Cerebellar nuclear complex (tissue), 1 donor: ENCODE measurements around the gene FBLN1.
"Not testable (repeated sequence)": the region's sequence is repeated elsewhere in the genome, so short reads cannot be mapped to it uniquely, and the experiment has no call there.

Experiments used
- DNase-seq, 2 experiments: peaks; one replicate each; lab custom pipeline; 2025; lab: John Stamatoyannopoulos, UW

FBLN1 gene

DNA sequence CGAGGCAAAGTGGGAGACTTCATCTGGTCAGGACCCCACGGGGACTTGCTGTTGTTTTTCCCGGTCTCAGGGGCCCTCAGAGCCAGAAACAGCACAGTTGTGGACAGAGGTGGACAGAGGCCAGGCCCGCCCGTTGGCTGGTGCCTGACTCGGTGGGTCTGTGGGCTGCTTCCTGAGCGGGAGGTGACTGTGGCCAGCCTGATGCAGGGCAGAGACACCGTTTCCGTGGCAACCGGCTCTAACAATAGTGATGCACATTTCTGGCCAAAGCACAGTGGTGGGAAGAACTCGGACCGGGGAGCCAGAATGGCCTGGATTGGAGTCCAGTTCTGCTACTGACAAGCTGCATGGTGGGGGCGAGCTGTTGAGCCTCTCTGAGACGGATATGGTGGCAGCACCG lies 110.3 kb downstream of the FBLN1 start:
- DNase-seq, result no peak

DNA sequence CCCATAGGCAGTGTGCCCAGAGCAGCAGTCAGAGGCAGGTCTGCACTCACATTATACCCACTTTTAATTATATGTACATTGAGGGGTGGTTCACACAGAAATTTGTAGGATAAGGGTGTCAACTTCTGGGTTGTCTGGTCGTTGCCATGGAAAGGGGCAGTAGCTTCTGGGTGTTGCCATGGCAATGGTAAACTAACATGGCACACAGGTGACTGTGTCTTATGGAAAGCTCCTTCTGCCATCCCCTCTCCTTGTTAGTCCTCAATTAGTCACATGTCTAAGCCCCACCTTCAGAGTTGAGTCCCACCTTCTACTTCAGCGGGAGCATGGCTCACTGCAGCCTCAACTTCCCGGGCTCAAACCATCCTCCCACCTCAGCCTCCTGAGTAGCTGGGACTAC lies 112.7 kb downstream of the FBLN1 start:
- no peak for DNase-seq

DNA sequence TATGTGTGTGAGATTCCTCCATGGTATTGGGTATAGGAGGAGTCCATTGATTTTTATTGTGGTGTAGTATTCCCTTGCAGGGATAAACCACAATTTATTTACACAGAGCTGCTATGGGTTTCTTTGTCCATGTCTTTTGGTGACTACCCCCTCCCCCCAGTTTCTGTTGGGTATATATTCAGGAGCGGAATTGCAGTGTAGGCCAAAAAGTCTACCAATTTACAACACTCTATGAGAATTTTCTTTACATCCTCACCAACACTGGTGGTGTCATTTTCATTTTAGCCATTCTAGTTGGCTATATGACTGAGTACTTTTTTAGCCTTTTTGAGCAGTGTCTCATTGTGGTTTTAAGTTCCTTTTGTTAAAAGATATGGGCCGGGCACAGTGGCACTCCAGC lies 113.7 kb downstream of the FBLN1 start:
- no peak for DNase-seq

DNA sequence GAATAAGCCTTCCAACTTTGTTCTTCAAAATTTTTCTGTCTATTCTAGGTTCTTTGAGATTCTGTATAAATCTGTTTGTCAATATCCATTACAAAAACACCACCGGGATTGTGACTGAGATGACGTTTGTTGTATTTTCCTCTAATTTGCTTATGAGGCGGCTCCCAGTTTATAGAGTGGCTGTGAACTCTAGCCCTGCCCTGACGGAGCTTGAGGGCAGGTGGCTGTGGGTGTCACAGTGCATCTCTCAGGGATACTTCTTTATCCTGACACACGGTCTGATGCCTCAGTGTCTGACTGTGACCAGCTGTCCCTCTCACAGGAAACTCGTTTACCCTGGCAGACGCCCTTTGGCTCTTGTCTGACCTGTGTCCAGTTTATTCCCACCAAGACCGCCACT lies 115.3 kb downstream of the FBLN1 start:
- DNase-seq, result no peak

DNA sequence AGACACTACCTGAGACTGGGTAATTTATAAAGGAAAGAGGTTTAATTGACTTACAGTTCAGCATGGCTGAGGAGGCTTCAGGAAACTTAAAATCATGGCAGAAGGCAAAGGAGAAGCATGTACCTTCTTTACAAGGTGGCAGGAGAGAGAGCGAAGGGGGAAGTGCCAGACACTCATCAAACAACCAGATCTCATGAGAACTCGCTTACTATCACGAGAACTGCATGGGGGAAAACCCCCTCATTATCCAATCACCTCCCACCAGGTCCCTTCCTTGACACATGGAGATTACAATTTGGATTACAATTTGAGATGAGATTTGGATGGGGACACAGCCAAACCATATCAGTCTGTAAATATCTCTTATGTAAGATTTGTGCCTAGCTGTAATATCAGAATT lies 118.0 kb downstream of the FBLN1 start:
- DNase-seq, result no peak

DNA sequence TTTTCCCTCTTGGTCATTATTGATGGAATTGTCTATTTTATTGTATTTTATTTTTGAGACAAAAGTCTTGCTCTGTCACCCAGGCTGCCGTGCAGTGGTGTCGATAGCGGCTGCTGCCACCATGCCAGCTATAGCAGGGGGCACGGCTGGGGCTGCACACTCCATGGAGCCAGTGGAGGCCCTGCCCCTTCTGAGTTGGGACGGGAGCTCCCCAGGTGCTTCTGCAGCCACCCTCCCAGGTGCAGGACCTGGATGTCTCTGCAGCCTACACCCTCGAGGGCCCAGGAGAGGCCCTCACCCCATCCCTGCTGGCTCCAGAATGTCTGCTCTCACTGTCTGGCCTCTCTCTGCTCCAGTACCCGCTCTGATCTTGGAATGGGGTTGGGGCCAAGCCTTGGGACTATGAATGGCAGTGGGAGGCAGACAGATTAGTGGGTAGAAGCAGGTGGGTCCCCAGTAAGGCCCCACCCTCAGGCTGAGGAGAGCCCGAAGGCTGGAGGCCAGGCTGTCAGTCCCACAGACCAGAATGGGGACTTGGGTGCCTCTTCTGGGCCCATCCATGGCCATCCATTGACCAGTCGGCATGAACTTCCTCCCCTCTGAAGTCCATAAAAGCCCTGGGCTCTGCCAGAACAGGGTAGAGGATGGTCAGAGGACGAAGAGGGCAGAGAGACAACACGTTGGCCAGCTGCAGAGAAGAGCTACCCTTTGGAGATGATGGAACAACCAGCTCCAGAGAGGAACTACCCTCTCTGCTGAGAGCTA lies 119.3 kb downstream of the FBLN1 start:
- DNase-seq, result no peak

DNA sequence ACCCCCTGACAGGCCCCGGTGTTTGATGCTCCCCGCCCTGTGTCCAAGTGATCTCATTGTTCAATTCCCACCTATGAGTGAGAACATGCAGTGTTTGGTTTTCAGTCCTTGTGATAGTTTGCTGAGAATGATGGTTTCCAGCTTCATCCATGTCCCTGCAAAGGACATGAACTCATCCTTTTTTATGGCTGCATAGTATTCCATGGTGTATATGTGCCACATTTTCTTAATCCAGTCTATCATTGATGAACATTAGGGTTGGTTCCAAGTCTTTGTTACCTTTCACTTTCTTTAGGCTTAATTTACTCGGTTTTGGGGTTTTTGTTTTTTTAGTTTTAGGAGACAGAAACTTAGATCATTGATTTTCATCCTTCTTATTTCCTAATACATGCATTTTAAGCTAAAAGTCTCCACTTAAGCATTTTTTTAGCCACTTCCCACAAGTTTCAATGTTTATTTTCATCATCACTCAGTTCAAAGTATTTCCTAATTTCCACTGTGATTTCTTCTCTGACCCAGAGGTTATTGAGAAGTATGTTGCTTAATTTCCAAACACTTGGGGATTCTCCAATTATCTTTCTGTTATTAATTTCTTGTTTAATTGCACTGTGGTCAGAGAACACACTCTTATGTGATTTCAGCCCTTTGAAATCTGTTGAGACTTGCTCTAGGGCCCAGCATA lies 120.9 kb downstream of the FBLN1 start:
- DNase-seq, result not testable (repeated sequence)

DNA sequence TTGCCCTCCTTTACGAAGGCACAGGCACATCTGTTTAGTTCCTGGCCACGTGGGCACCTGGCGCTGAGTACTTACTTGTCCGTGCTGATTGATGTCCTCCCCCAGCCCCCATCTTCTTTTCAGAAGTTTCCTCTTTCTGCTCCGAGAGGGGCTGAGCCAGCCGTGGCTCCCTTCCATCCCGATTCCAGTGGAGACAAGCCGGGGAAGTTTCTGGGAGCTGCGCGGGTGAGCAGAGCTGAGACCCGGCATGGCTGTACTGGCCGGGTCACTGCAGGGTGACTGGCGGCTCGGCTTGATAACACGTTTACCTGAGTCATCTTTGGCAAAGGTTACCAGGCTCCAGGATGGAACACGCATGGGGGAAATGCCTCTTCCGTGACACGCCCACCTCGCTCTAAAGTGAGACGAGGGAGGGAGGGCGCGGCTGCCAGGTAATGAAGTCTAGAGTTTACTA lies 123.5 kb downstream of the FBLN1 start:
- no peak for DNase-seq

DNA sequence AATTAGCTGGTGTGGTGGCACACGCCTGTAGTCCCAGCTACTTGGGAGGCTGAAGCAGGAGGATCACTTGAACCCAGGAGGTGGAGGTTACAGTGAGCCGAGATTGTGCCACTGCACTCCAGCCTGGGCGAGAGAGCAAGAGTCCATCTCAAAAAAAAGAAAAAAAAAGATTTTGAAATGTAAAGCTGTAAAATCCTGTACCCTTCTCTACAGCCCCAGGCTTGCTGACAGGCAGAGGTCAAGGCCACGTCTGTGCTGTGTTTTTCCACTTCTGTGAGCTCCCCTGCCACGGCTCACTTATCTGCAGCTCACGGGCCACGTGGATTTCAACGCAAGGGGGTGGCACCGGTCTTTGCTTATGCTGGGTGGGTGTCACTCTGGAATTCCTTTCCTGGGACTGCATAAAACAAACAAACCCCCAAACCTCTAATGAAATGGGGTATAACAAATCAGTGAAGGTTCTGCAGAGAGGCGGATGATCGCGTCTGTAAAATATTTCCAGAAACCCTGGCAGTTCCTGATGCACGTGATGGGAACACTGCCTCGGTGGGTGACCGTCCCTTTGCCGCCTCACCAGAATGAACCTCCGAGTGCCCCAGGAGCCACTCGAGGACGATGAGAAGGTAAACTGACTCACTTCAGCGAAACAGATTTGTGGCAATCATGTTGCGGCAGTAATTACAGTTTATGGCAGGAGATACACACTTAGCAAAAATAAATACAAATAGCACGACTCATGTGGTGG lies 125.0 kb downstream of the FBLN1 start:
- no peak for DNase-seq

DNA sequence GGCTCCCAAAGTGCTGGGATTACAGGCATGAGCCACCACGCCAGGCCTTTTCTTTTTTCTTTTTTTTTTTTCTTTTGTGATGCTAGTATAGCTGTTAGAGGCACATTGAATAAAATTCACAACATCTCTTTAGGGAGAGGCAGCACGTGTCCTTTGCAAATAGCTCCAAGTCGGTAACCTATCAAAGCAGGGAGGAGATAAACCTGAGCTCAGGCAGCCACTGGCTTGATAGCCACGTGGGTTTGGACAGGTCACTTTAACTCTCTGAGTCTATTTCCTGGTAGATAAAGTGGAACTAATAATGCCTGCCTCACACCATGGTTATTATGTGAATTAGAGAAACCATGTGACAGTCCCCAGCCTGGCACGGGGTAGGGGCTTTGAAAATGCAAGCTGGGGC lies 125.8 kb downstream of the FBLN1 start:
- no peak for DNase-seq

DNA sequence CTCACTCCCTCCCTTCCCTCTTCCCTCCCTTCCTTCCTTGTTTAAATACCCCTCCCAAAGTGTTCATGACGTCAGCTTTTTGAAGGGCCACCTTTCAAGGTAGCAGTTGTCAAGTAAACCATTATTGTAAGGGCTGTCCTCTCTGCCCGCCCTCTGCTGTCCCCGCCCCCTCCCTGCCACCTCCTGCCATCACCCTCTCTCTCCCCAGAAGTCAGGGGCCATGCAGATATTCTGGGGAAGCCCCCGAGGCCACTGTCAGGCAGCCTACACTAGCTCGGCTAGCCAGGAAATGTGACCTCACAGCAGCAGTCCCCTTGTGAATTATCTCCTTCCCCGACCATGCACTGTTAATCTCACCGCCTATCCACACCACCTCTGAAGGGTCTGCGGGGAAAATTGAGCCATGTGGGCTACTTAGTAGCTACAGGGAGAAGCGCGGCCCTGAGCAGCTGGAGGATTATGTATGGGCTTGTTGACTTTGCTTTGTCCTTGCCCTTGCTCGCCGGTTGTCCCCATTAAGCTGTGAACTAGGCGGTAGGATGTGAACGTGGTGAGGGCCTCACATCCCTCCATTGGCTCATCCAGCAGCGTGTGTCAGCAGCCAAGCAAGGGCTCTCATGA lies 126.9 kb downstream of the FBLN1 start:
- no peak for DNase-seq

DNA sequence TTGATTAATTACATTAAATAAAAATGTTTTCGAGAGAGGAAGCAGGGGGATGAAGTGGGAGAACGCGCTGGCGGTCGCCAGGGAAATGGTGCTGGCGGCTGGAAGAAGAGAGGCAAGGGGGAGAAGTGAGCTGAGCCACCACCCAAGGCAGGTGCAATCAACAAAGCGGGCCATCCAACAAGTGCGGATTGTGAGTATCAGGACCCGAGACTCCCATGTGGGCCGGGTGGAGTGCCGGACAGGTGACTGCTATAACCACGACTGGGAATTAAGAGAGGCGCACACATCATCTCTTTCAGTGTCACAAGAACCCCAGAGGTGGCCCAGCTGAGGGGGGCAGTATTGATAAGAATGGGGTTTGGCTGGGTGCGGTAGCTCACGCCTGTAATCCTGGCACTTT lies 127.8 kb downstream of the FBLN1 start:
- DNase-seq, result no peak

DNA sequence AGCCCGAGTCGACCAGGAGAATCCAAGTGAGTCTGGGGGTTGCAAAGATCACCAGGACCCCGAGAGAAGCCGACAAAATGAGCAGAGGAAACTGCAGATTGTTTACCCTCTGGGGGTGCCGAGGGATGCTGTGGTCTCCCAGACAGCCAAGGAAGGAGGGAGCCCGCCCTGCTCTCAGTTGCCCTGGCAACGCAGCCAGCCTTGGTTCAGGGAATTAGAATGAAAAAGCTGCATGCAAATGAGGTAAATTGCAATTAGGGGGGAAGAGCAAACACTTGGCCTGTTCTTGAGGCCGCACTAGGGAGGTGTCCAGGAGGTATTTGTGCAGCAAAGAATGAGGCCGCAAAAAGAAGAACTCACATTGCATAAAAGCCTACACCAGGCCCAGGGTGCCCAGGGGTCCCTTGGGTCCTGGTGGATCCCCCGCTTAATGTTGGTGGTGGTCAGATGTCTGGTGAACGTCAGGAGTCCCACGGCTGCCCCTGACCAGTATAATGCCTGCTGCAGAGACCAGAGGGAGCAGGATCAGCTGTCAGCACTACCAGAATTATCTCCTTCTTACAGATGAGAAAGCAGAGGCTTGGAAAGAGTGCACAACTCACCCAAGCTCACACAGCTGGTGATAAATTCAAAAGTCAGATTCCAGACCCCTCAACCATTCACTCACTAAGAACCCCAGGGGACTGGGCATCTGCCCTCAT lies 128.6 kb downstream of the FBLN1 start:
- DNase-seq, result no peak

DNA sequence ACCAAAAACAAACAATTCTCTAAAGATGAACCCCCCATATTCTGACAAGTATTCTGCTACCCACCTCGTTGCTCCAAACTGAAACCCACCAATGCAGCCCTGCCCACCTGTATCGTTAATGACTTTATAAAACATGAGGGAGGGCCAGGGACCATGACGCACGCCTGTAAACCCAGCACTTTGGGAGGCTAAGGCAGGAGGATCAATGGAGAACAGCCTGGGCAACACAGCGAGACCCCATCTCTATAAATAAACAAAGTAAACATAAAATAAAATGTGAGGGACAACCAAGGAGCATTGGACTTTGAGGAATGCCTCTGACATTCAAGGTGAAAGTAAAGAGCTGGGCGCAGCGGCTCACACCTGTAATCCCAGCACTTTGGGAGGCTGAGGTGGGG lies 129.2 kb downstream of the FBLN1 start:
- no peak for DNase-seq

DNA sequence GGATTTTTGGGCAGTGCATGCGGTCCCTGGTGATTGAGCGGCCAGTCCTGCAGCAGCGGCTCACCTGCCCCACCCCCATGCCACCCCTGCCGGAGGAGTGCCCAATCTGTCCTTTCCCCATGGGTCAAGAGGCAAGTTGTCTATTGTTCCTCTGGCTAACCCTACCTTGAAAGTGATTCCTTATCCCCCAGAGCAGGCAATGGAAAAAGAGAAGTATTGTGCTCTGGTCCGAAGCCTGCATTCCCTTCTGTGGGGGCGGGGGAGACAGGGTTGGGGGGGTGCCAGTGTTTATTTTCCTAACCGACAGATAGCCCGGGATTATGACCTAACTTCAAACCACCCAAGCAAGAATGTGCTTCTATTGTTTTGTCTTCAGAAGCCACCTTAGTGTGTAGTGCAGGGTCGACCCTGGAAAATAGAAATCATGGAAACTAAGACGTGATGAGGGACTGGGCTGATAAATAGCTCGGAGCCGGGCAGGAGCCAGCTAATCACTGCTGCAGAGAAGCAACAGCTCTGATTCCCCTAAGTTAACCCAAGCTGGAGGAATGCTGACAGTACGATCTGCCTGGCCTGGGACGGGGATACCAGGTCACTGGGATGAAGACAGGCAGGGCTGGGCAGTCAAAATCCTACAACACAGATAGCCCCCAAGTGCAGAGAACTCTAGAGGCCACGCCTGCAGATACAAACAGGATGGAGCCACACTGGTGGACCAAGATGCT lies 130.3 kb downstream of the FBLN1 start:
- DNase-seq, result no peak

DNA sequence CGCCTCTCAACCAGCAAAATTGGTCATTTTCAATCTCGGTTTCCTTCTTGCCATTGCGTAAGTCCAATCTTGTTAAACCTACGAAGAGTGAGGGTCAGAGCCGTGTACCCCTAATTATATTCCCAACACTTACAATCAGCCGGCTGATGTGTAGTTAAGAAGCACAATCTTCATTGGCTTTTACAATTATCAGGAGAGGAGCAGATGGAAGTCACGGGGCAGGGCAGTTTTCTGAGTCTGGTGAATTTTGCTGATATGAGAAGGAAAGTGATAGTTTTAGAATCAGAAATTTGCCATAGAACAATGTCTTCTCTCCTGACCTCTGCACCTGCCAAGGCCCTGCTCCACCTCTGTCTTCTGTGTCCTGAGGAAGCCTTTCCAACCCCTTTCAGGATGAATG lies 134.0 kb downstream of the FBLN1 start:
- no peak for DNase-seq

DNA sequence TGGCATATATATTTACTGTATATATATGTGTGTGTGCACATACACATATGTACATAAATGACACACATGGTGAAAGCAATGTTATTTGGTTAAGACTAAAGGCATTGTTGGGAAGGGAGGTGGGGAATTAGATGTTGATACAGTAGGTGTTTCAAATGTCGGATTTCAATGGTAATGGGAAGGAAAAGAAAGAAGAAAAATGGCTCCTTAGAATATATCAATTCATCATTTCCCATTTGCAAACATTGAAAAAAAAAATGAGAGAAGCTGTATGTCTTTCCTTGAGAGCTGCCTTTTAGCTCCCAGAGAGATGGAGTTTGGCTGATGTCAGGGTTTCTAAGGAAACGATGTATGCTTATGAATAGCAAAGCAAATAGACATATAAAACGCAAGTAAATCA lies 135.5 kb downstream of the FBLN1 start:
- no peak for DNase-seq

DNA sequence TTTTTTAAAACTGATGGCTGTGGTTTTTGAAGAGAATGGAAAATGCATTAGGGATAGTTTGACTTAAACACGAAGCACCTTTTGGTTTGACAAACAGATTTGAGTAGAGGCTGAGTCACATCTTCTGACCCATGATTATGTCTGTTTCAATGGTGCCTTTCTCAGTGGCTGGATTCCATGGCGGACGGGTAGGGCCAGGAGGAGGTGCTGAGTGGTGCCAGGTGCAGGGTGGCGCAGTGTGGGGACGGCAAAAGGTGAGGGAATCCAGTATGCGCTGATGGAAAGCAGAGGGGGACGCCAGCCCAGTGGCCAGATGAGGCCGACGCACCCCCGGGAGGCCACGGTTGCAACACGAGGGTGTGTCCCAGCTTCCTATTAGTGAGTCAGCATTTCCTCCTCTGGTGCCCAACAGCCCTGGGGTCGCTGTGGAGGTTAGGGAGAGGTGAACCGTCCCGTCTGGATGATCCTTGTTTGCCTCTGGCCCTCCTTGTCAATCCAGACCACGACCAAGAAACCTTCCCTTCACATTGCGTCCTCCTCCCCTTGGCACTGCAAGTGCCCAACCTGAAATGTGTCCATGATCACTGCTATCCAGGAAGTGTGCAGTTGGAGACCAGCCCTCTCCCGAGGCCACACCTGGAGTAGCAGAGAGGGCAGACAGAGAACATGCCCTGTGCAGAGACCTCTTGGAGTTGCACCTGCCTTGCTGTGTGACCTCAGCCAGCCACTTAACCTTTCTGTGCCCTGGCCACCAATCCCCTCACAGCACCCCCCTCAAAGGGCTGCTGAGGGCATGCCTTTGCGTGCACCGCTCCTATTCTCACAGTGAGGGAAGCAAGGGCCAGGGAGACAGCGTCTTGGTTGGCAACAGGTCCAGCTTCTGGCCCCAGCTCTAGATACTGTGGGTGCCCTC lies 136.4 kb downstream of the FBLN1 start:
- DNase-seq, result no peak

DNA sequence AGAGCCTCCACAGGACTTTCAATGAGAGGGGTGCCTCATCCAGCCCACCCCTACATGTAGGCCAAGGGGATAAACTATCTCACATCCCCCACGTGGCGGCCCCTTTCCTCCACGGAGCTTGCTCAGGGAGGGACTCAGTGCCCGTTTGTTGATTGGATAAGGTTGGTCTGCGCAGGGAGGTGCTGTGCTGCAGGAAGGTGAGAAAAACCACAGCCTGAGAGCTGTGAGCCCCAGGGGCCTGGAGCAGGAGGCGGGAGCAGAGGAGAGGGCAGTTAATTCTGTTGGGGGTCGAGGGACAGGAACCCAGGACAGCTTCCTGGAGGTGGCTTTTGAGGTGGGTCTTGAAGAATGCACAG lies 137.0 kb downstream of the FBLN1 start:
- DNase-seq, result no peak

DNA sequence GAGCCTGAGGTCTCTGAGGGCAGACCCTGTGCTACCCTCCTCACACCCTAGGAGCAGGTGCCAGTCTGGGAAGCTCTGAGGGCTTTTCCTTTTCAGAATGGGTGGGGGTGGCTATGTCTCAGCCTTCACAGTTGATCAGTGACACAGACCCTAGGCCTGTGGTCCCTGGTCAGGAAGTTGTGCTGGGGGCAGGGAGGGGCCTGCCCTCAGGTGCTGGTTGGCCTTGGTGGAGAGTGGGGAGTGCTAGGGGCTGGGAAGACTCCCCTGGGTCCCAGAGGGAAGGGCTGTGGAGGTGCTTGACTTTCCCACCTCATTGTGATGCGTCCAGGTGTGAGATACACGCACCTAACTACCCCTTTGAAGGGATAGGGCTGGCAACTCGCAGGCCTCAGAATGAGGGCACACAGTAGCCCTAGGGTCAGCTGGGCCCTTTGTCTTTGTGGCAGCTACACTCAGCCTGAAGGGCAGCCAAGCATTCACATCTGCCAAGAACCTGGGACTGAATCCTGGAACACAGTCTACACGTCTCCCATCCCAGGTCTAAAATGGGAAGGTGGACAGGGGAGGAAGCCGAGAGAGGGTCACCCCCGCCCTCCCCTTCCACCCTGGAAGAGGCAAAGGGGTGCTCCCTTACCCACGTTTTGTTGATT lies 137.7 kb downstream of the FBLN1 start:
- DNase-seq, result no peak
